Keratinocyte (primary cell): ENCODE measurements around the gene EIF2S3B. TPM values are rescaled to one million over a fixed set of nuclear protein-coding genes. Genes with fewer than 3 reads are reported as not detected.
"Not testable (repeated sequence)": the region's sequence is repeated elsewhere in the genome, so short reads cannot be mapped to it uniquely, and the experiment has no call there.

Experiments
- DNase-seq: peaks from one replicate; pipeline ENCODE4 v3.0.0-alpha.2; 2011; ENCODE audit warnings: low read depth, missing footprints, low spot score
- FAIRE-seq: peaks from 2 replicates; lab custom pipeline; 2011; peaks lifted over from hg19 to GRCh38; lab: Jason Lieb, UNC
- H2AFZ ChIP-seq: 2 replicates; pipeline ENCODE4 v1.6.0; 2012; ENCODE audit warnings: low read length, control low read depth, inconsistent platforms; ENCODE audit not compliant: control insufficient read depth
- H3K27ac ChIP-seq: 2 replicates; pipeline ENCODE4 v1.5.1; 2011; ENCODE audit warnings: low read length; ENCODE audit not compliant: control insufficient read depth, insufficient read depth
- H3K27me3 ChIP-seq: 3 replicates; pipeline ENCODE4 v1.6.0; 2011; ENCODE audit warnings: low read length; ENCODE audit not compliant: control insufficient read depth, insufficient read depth; ENCODE audit errors: extremely low read depth
- H3K36me3 ChIP-seq, 2 experiments: 2 replicates in 1 of 2; 3 replicates in 1 of 2; pipeline ENCODE4 v1.5.1; 2011; ENCODE audit warnings: low read length in 2 of 2, mild to moderate bottlenecking in 1 of 2; ENCODE audit not compliant: control insufficient read depth in 2 of 2, insufficient read depth in 2 of 2; ENCODE audit errors: extremely low read depth in 1 of 2
- H3K4me1 ChIP-seq: 3 replicates; pipeline ENCODE4 v1.5.1; 2011; ENCODE audit warnings: low read length; ENCODE audit not compliant: control insufficient read depth, insufficient read depth; ENCODE audit errors: extremely low read depth
- H3K4me2 ChIP-seq: 3 replicates; pipeline ENCODE4 v1.6.0; 2011; ENCODE audit warnings: low read depth, low read length; ENCODE audit not compliant: control insufficient read depth, insufficient read depth; ENCODE audit errors: extremely low read depth
- H3K4me3 ChIP-seq, 3 experiments: fragments of 200-600 bp in 1 of 3; sonication (generic) in 1 of 3; 2 replicates in 2 of 3; 3 replicates in 1 of 3; pipeline ENCODE4 v1.5.1; 2011 to 2016; ENCODE audit warnings: low read length in 3 of 3, mild to moderate bottlenecking in 3 of 3, control low read depth in 2 of 3, inconsistent platforms in 1 of 3, low read depth in 1 of 3, mixed read lengths in 1 of 3, mixed run types in 1 of 3, moderate library complexity in 1 of 3; ENCODE audit not compliant: control insufficient read depth in 2 of 3, insufficient read depth in 2 of 3; ENCODE audit errors: extremely low read depth in 1 of 3
- H3K79me2 ChIP-seq: 2 replicates; pipeline ENCODE4 v1.6.0; 2012; ENCODE audit warnings: low read length; ENCODE audit not compliant: control insufficient read depth, insufficient read depth
- H3K9ac ChIP-seq: 3 replicates; pipeline ENCODE4 v1.6.0; 2011; ENCODE audit warnings: low read length; ENCODE audit not compliant: control insufficient read depth, insufficient read depth; ENCODE audit errors: extremely low read depth
- H3K9me1 ChIP-seq: 3 replicates; pipeline ENCODE4 v1.6.0; 2011; ENCODE audit warnings: low read length; ENCODE audit not compliant: control insufficient read depth, insufficient read depth; ENCODE audit errors: extremely low read depth
- H3K9me3 ChIP-seq: 2 replicates; pipeline ENCODE4 v1.5.1; 2012; ENCODE audit warnings: low read depth, low read length; ENCODE audit not compliant: control insufficient read depth
- H4K20me1 ChIP-seq: 3 replicates; pipeline ENCODE4 v1.6.0; 2011; ENCODE audit warnings: low read length; ENCODE audit not compliant: control insufficient read depth, insufficient read depth; ENCODE audit errors: extremely low read depth
- EZH2 ChIP-seq: IDR thresholded peaks from one replicate; pipeline ENCODE4 v1.6.1; 2012; ENCODE audit warnings: inconsistent platforms, mild to moderate bottlenecking, low read length, moderate library complexity
- dilution Hi-C: fragments of 300-500 bp; cut with MboI; formaldehyde crosslinking; loops from one replicate; pipeline ENCODE4 v1.7.0; 2020; ENCODE audit warnings: low sequenced_read_pairs; ENCODE audit not compliant: extremely low pct_ligation_motif_present
- polyA plus RNA-seq, 5 experiments: library from polyadenylated mRNA; depleted of rRNA in 3 of 5; stranded (reverse) in 3 of 5; stranded (forward) in 1 of 5; unstranded in 1 of 5; fragments of >200 nt; gene quantifications; 1 replicate in 1 of 5; 2 replicates in 3 of 5; 3 replicates in 1 of 5; pipeline versions ENCODE4 v1.2.1 to v1.2.3, GENCODE V29; 2011 to 2012; ENCODE audit warnings: missing spikeins in 2 of 5, low read depth in 1 of 5, low replicate concordance in 1 of 5
- TF ChIP-seq, protein P1 (sequence below), 3 experiments: IDR thresholded peaks in 1 of 3; conservative IDR thresholded peaks in 1 of 3; optimal IDR thresholded peaks in 1 of 3; 2 replicates in 2 of 3; 3 replicates in 1 of 3; pipeline versions ENCODE3 to v1.5.1; 2011; ENCODE audit warnings: low read length in 3 of 3, mild to moderate bottlenecking in 3 of 3, moderate library complexity in 2 of 3, control low read depth in 1 of 3, inconsistent platforms in 1 of 3; ENCODE audit not compliant: insufficient read depth in 2 of 3; ENCODE audit errors: extremely low read depth in 1 of 3

Gene EIF2S3B
- polyA plus RNA-seq, 1 donor (not counting 4 experiments of a cell fraction or from before 2014, with no cell fraction given) = 0.66 TPM

DNA sequence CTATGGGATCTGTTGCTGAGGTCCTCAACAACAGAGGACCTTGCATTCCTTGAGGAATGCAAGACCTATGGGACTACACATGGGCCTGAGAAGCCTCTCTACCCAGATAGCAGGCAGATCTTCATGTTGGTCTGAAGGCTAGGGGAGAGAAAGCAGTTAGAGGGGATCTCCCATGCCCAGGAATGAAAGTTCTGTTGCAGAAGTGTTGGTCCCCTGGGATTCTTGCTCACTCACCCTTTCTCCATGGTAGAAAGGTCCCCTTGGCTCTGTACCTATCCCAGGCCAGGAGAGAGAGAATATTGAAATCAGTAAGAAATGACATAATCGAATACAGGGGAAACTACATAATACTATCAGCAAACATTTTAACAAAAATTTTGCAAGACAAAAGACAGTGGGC, 36.0 kb upstream of the EIF2S3B start:
- dilution Hi-C loops = no loop called here
- no peaks in the 10 kb centered on the region for H3K9me1 ChIP-seq
- H3K4me2 ChIP-seq = no peak overlapping the region
- H3K36me3 ChIP-seq = no peaks in the 10 kb centered on the region
- H2AFZ ChIP-seq = no peak overlapping the region
- H4K20me1 ChIP-seq = no peaks in the 10 kb centered on the region
- no peak for TF ChIP-seq EZH2
- TF ChIP-seq, protein P1, sequence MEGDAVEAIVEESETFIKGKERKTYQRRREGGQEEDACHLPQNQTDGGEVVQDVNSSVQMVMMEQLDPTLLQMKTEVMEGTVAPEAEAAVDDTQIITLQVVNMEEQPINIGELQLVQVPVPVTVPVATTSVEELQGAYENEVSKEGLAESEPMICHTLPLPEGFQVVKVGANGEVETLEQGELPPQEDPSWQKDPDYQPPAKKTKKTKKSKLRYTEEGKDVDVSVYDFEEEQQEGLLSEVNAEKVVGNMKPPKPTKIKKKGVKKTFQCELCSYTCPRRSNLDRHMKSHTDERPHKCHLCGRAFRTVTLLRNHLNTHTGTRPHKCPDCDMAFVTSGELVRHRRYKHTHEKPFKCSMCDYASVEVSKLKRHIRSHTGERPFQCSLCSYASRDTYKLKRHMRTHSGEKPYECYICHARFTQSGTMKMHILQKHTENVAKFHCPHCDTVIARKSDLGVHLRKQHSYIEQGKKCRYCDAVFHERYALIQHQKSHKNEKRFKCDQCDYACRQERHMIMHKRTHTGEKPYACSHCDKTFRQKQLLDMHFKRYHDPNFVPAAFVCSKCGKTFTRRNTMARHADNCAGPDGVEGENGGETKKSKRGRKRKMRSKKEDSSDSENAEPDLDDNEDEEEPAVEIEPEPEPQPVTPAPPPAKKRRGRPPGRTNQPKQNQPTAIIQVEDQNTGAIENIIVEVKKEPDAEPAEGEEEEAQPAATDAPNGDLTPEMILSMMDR (optimal IDR thresholded peaks at IDR 0.05 in 1 of 3, IDR thresholded peaks at IDR 0.05 in 1 of 3, conservative IDR thresholded peaks at IDR 0.05 in 1 of 3; ENCODE audit: extremely low read depth in 1 of 3, insufficient read depth in 2 of 3, low read length in 3 of 3) = no peak
- no peak overlapping the region for H3K4me3 ChIP-seq
- no peak overlapping the region for H3K27ac ChIP-seq
- no peaks in the 10 kb centered on the region for H3K27me3 ChIP-seq
- H3K79me2 ChIP-seq = no peaks in the 10 kb centered on the region
- no peak overlapping the region for H3K9ac ChIP-seq
- H3K4me1 ChIP-seq = no peaks in the 10 kb centered on the region
- FAIRE-seq = no peak
- DNase-seq = no peak
- H3K9me3 ChIP-seq = no peaks in the 10 kb centered on the region

DNA sequence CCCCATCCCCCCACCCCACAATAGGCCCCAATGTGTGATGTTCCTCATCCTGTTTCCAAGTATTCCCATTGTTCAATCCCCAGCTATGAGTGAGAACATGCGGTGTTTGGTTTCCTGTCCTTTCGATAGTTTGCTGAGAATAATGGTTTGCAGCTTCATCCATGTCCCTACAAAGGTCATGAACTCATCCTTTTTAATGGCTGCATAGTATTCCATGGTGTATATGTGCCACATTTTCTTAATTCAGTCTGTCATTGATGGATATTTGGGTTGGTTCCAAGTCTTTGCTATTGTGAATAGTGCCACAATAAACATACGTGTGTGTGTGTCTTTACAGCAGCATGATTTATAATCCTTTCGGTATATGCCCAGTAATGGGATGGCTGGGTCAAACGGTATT, 32.9 kb upstream of the EIF2S3B start:
- H3K27me3 ChIP-seq, dilution Hi-C loops, H3K9me3 ChIP-seq, H3K79me2 ChIP-seq, H3K4me3 ChIP-seq, H3K4me2 ChIP-seq, FAIRE-seq, DNase-seq, H3K27ac ChIP-seq, H2AFZ ChIP-seq, H3K9ac ChIP-seq, H3K9me1 ChIP-seq, H4K20me1 ChIP-seq, H3K4me1 ChIP-seq, H3K36me3 ChIP-seq: not testable (repeated sequence)

DNA sequence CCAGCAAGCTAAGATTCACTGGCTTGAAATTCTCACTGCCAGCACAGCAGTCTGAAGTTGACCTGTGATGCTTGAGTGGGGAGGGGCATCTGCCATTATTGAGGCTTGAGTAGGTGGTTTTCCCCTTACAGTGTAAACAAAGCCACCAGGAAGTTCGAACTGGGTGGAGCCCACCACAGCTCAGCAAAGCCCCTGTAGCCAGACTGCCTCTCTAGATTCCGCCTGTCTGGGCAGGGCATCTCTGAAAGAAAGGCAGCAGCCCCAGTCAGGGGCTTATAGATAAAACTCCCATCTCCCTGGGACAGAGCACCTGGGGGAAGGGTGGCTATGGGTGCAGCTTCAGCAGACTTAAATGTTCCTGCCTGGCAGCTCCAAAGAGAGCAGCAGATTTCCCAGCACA, 23.8 kb upstream of the EIF2S3B start:
- H4K20me1 ChIP-seq, H3K9ac ChIP-seq, H3K4me2 ChIP-seq, H3K27me3 ChIP-seq, H3K27ac ChIP-seq, H3K4me1 ChIP-seq, H3K36me3 ChIP-seq, dilution Hi-C loops, H2AFZ ChIP-seq, H3K9me1 ChIP-seq, H3K9me3 ChIP-seq, DNase-seq, FAIRE-seq, H3K4me3 ChIP-seq, H3K79me2 ChIP-seq: not testable (repeated sequence)

DNA sequence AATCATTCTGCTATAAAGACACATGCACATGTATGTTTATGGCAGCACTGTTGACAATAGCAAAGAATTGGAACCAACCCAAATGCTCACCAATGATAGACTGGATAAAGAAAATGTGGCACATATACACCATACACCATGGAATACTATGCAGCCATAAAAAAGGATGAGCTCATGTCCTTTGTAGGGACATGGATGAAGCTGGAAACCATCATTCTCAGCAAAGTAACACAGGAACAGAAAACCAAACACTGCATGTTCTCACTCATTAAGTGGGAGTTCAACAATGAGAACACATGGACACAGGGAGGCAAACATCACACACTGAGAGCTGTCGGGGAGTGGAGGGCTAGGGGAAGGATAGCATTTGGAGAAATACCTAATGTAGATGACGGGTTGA, 18.4 kb upstream of the EIF2S3B start:
- H3K9me1 ChIP-seq, FAIRE-seq, H3K9ac ChIP-seq, H4K20me1 ChIP-seq, H2AFZ ChIP-seq, H3K4me3 ChIP-seq, H3K27ac ChIP-seq, H3K4me2 ChIP-seq, DNase-seq, H3K4me1 ChIP-seq, H3K79me2 ChIP-seq, H3K27me3 ChIP-seq, H3K36me3 ChIP-seq, dilution Hi-C loops, H3K9me3 ChIP-seq: not testable (repeated sequence)
